Measurements from ENCODE around the gene RAB3A.

RAB3A gene

DNA sequence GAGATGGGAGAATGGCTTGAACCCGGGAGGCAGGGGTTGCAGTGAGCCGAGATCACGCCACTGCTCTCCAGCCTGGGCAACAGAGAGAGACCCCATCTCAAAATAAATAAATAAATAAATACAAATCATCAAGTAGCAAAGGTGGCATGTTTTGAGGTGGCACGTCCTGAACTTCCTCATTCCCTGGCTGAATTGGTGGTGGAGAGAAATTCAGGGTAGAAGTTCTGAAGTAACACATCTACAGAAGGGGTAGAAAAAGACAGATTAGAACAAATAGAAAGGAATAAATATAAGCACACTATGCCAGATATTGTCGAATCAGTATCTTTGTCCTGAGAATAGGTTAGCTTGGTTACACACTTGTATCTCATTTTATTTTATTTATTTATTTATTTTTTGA, 23.9 kb downstream of the RAB3A start:
- H3K4me1 Mint-ChIP-seq (ENCODE audit: low read depth in 2 of 2): peaks cover 2% of the 10 kb centered on the region in 2 donors

GRCh38 chr19:18176367-18177310, 27.2 kb downstream of the RAB3A start:
- Mint-ChIP-seq H3K4me3 (peak overlapping the region in 1 of 2 donors; percentile 19), H3K9me3 (no peaks in the 10 kb centered on the region), H3K36me3 (ENCODE audit: insufficient read depth) (peaks cover 12% of the 10 kb centered on the region), H3K27ac (no peak overlapping the region), H3K4me1 (ENCODE audit: low read depth in 2 of 2) (peaks cover 13 to 16% of the 10 kb centered on the region in 2 donors), H3K27me3 (no peaks in the 10 kb centered on the region)
- ATAC-seq (replicated peaks) (no peak), DNase-seq (no peak)

More for the DNA sequence above, 23.9 kb downstream of the RAB3A start:
- DNase-seq (no peak), ATAC-seq (replicated peaks) (no peak)
- H3K27ac Mint-ChIP-seq: no peak overlapping the region
- no peak overlapping the region for H3K4me3 Mint-ChIP-seq
- H3K9me3 Mint-ChIP-seq: no peaks in the 10 kb centered on the region
- no peaks in the 10 kb centered on the region for H3K27me3 Mint-ChIP-seq
- peaks cover 7% of the 10 kb centered on the region for H3K36me3 Mint-ChIP-seq (ENCODE audit: insufficient read depth)

DNA sequence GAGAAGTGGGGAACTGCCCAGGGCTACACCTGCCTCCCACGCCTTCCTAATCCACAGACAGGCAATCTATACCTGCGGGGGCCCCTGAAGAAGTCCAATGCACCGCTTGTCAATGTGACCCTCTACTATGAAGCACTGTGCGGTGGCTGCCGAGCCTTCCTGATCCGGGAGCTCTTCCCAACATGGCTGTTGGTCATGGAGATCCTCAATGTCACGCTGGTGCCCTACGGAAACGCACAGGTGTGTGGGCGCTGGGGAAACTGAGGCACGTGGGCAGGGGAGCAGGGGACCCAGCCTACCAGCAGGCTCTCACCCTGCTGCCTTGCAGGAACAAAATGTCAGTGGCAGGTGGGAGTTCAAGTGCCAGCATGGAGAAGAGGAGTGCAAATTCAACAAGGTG, 28.9 kb downstream of the RAB3A start:
- no peaks in the 10 kb centered on the region for H3K27me3 Mint-ChIP-seq
- no peak overlapping the region for H3K27ac Mint-ChIP-seq
- no peak for ATAC-seq (replicated peaks)
- H3K4me1 Mint-ChIP-seq (ENCODE audit: low read depth in 2 of 2): peaks cover 13 to 16% of the 10 kb centered on the region in 2 donors
- DNase-seq: no peak
- peak overlapping the region; percentile 92 to 97 for H3K4me3 Mint-ChIP-seq
- no peaks in the 10 kb centered on the region for H3K9me3 Mint-ChIP-seq
- peaks cover 6% of the 10 kb centered on the region for H3K36me3 Mint-ChIP-seq (ENCODE audit: insufficient read depth)

DNA sequence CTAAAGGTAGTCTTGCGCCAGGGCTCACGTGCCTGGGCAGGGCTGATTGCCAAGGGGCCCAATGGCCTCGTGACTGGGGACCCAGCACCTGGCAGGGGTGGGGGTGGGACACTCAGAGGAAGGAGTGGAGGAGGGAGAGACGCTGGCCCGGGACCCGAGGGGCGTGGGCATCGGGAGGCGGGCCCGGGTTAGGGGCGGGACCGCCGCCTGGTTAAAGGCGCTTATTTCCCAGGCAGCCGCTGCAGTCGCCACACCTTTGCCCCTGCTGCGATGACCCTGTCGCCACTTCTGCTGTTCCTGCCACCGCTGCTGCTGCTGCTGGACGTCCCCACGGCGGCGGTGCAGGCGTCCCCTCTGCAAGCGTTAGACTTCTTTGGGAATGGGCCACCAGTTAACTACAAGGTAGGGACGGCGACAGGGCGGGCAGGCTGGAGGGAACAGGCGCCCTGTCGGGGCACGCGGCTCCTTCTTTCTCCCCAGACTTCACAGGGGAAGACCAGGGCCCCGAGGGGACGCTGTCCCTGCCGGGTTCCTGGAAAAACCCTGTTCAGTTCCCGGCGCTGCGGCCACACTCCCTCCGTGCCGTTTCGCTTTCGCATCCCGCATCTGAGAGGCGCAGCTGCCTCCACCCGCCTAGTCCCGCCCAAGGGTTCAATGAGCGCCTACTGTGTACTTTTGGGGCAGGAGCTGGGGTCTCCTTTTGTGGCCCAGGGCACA, 30.1 kb downstream of the RAB3A start, which contains the start of gene IFI30:
IFI30 (plus strand) TSS at position 242 of the 717 bp plus-strand sequence; CDS start at position 271, 29 bp downstream.
- H3K4me3 Mint-ChIP-seq: peak within 1 kb of the TSS; percentile 92 to 97
- H3K9me3 Mint-ChIP-seq: no peaks in the 10 kb centered on the region
- peaks cover 4% of the 10 kb centered on the region for H3K36me3 Mint-ChIP-seq (ENCODE audit: insufficient read depth)
- peak within 1 kb of the TSS; percentile 84 to 87 for H3K27ac Mint-ChIP-seq
- ATAC-seq (replicated peaks) (peak; percentile 71), DNase-seq (peak; percentile 41 to 47 (median 43))
- H3K27me3 Mint-ChIP-seq: no peaks in the 10 kb centered on the region
- peaks cover 13 to 16% of the 10 kb centered on the region in 2 donors for H3K4me1 Mint-ChIP-seq (ENCODE audit: low read depth in 2 of 2)

- no peak for DNase-seq
- peaks cover 13 to 17% of the 10 kb centered on the region in 2 donors for H3K4me1 Mint-ChIP-seq (ENCODE audit: low read depth in 2 of 2)
- peak overlapping the region; percentile 84 to 87 for H3K27ac Mint-ChIP-seq
- H3K36me3 Mint-ChIP-seq (ENCODE audit: insufficient read depth): peaks cover 8% of the 10 kb centered on the region
- H3K27me3 Mint-ChIP-seq: no peaks in the 10 kb centered on the region
- no peaks in the 10 kb centered on the region for H3K9me3 Mint-ChIP-seq
- H3K4me3 Mint-ChIP-seq: peak overlapping the region; percentile 92 to 97
- ATAC-seq (replicated peaks): peak; percentile 10
These were observed 30.7 kb downstream of the RAB3A start for GRCh38 chr19:18173054-18173571.

- Mint-ChIP-seq H3K4me1 (ENCODE audit: low read depth in 2 of 2) (peaks cover 16 to 18% of the 10 kb centered on the region in 2 donors), H3K9me3 (no peaks in the 10 kb centered on the region), H3K27me3 (no peaks in the 10 kb centered on the region), H3K4me3 (peak overlapping the region; percentile 58 to 92), H3K27ac (peak overlapping the region; percentile 78 to 87), H3K36me3 (ENCODE audit: insufficient read depth) (peaks cover 12% of the 10 kb centered on the region)
- ATAC-seq (replicated peaks) (no peak), DNase-seq (no peak)
These were observed 31.4 kb downstream of the RAB3A start for GRCh38 chr19:18172331-18173053.

DNA sequence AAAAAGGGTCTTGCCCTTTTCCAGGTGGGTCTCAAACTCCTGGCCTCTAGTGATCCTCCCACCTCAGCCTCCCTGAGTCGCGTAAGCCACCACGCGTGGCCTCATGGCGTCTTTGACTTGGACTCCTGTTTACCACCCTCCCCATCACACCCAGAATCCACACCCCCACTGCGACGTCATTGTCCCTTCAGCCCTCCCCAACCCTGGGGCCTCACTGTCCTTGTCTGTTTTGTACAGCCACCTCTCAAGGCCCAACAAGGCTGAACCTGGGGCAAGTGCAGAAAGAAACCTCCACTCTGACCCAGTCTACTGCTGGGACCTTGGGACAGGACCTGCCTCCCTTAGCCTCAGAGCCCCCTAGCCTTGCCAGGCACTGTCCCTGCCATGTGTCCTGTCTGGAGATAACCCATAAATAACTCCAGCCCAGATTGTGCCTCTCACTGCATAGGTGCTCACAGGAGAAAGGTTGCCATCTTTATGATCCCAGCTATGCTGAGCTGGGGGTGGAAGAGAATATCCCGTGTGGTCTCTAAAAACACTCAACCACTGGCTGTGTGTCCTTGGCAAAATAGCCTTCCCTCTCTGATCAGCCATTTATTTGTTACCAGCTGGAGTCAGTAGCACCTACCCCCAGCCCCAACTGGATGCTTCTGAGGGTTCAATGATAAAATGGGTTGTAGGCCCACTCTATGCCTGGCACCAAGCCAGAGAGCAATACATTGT, 32.1 kb downstream of the RAB3A start:
- Mint-ChIP-seq H3K9me3 (no peaks in the 10 kb centered on the region), H3K4me1 (ENCODE audit: low read depth in 2 of 2) (peaks cover 16 to 18% of the 10 kb centered on the region in 2 donors), H3K27me3 (no peaks in the 10 kb centered on the region), H3K4me3 (no peak overlapping the region), H3K27ac (peak overlapping the region; percentile 78 to 85), H3K36me3 (ENCODE audit: insufficient read depth) (peaks cover 16% of the 10 kb centered on the region)
- ATAC-seq (replicated peaks) (no peak), DNase-seq (no peak)

GRCh38 chr19:18170714-18171255, 33.1 kb downstream of the RAB3A start:
- no peak overlapping the region for H3K4me3 Mint-ChIP-seq
- H3K9me3 Mint-ChIP-seq: no peaks in the 10 kb centered on the region
- peaks cover 26% of the 10 kb centered on the region for H3K36me3 Mint-ChIP-seq (ENCODE audit: insufficient read depth)
- no peak for ATAC-seq (replicated peaks)
- H3K27me3 Mint-ChIP-seq: no peaks in the 10 kb centered on the region
- DNase-seq: no peak
- H3K4me1 Mint-ChIP-seq (ENCODE audit: low read depth in 2 of 2): peaks cover 16 to 18% of the 10 kb centered on the region in 2 donors
- H3K27ac Mint-ChIP-seq: peak overlapping the region in 1 of 2 donors; percentile 60

- Mint-ChIP-seq H3K9me3 (no peaks in the 10 kb centered on the region), H3K27ac (no peak overlapping the region), H3K27me3 (no peaks in the 10 kb centered on the region), H3K36me3 (ENCODE audit: insufficient read depth) (peaks cover 37% of the 10 kb centered on the region), H3K4me3 (no peak overlapping the region), H3K4me1 (ENCODE audit: low read depth in 2 of 2) (peaks cover 6 to 8% of the 10 kb centered on the region in 2 donors)
- ATAC-seq (replicated peaks) (no peak), DNase-seq (no peak)
These were observed 35.0 kb downstream of the RAB3A start for GRCh38 chr19:18168673-18169381.

GRCh38 chr19:18167975-18168645, 35.7 kb downstream of the RAB3A start:
- Mint-ChIP-seq H3K27ac (no peak overlapping the region), H3K9me3 (no peaks in the 10 kb centered on the region), H3K27me3 (no peaks in the 10 kb centered on the region), H3K4me3 (no peak overlapping the region), H3K4me1 (ENCODE audit: low read depth in 2 of 2) (peaks cover 3 to 4% of the 10 kb centered on the region in 2 donors), H3K36me3 (ENCODE audit: insufficient read depth) (peaks cover 38% of the 10 kb centered on the region)
- ATAC-seq (replicated peaks): peak; percentile 86
- peak; percentile 53 to 62 (median 61) for DNase-seq

DNA sequence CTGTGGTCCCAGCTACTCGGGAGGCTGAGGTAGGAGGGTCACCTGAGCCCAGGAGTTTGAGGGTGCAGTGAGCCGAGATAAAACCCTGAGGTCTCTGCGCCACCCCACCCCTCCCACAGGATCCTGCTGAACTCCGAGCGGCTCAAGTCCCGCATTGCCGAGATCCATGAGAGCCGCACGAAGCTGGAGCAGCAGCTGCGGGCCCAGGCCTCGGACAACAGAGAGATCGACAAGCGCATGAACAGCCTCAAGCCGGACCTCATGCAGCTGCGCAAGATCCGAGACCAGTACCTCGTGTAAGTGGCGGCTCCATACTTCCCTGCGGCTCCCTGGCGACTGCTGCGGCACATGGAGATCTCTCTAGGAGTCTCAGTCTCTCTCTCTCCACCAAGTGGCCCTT, 36.8 kb downstream of the RAB3A start:
- no peak overlapping the region for H3K4me3 Mint-ChIP-seq

More for the DNA sequence above, 36.8 kb downstream of the RAB3A start:
- H3K9me3 Mint-ChIP-seq: no peaks in the 10 kb centered on the region
- H3K27ac Mint-ChIP-seq: no peak overlapping the region
- peaks cover 2 to 3% of the 10 kb centered on the region in 2 donors for H3K4me1 Mint-ChIP-seq (ENCODE audit: low read depth in 2 of 2)
- H3K36me3 Mint-ChIP-seq (ENCODE audit: insufficient read depth): peaks cover 41% of the 10 kb centered on the region
- no peaks in the 10 kb centered on the region for H3K27me3 Mint-ChIP-seq
- no peak for DNase-seq
- no peak for ATAC-seq (replicated peaks)
